Thyroid gland (tissue), 4 donors: ENCODE measurements around the gene RTP5. TPM values are rescaled to one million over a fixed set of nuclear protein-coding genes. Genes with fewer than 3 reads are reported as not detected.

Experiments used
- DNase-seq, 2 donors: peaks; one replicate each; pipeline ENCODE4 v3.0.0-alpha.2; 2019
- H3K27ac ChIP-seq, 3 donors: fragments of 200-600 bp; sonication (generic); 1 replicate in 2 of 3; 2 replicates in 1 of 3; pipeline ENCODE4 v1.5.1; 2016 to 2019; ENCODE audit warnings: mild to moderate bottlenecking in 1 of 3, moderate library complexity in 1 of 3
- H3K27me3 ChIP-seq: fragments of 200-600 bp; sonication (generic); one replicate; pipeline ENCODE4 v1.5.1; 2019
- H3K36me3 ChIP-seq, 2 donors: fragments of 200-600 bp; sonication (generic); one replicate each; pipeline ENCODE4 v1.5.1; 2016 to 2019
- H3K4me1 ChIP-seq, 2 donors: fragments of 200-600 bp; sonication (generic); one replicate each; pipeline ENCODE4 v1.5.1; 2017 to 2019
- H3K4me3 ChIP-seq, 3 donors: fragments of 200-600 bp; sonication (generic); replicated peaks in 1 of 3; 1 replicate in 2 of 3; 2 replicates in 1 of 3; pipeline ENCODE4 v1.5.1; 2016; ENCODE audit warnings: mild to moderate bottlenecking in 1 of 3
- H3K9me3 ChIP-seq: fragments of 200-600 bp; sonication (generic); one replicate; pipeline ENCODE4 v1.5.1; 2017
- POLR2A ChIP-seq, 2 donors: fragments of 450-650 bp; IDR thresholded peaks; one replicate each; pipeline ENCODE4 v1.6.1; 2017; ENCODE audit warnings: antibody characterized with exemption in 2 of 2, mild to moderate bottlenecking in 2 of 2, moderate library complexity in 1 of 2
- WGBS, 2 donors: methylation state at CpG; one replicate each; pipeline ENCODE4 v1.1.5; 2017; 5-methylcytosine and 5-hydroxymethylcytosine counted together
- intact Hi-C: fragments of 100-400 bp; cut with DNase I; formaldehyde crosslinking; loops from one replicate; pipeline ENCODE4 v1.15.1; 2023
- total RNA-seq, 4 donors: library from RNA; depleted of rRNA; stranded (reverse); fragments of >200 nt; gene quantifications; one replicate each; pipeline ENCODE4 v1.2.3, GENCODE V29; 2016
- TF ChIP-seq, protein P1 (sequence below), 6 experiments: fragments of 200-600 bp in 3 of 6; fragments of 450-650 bp in 3 of 6; sonication (generic) in 3 of 6; IDR thresholded peaks; one replicate each; pipeline ENCODE4 v1.5.1; 2016 to 2019; ENCODE audit warnings: antibody characterized with exemption in 6 of 6, mild to moderate bottlenecking in 2 of 6, inconsistent platforms in 1 of 6, moderate library complexity in 1 of 6

RTP5 gene
- total RNA-seq, 4 donors from 2014 or later, result 0.13 TPM; not detected in 3

DNA sequence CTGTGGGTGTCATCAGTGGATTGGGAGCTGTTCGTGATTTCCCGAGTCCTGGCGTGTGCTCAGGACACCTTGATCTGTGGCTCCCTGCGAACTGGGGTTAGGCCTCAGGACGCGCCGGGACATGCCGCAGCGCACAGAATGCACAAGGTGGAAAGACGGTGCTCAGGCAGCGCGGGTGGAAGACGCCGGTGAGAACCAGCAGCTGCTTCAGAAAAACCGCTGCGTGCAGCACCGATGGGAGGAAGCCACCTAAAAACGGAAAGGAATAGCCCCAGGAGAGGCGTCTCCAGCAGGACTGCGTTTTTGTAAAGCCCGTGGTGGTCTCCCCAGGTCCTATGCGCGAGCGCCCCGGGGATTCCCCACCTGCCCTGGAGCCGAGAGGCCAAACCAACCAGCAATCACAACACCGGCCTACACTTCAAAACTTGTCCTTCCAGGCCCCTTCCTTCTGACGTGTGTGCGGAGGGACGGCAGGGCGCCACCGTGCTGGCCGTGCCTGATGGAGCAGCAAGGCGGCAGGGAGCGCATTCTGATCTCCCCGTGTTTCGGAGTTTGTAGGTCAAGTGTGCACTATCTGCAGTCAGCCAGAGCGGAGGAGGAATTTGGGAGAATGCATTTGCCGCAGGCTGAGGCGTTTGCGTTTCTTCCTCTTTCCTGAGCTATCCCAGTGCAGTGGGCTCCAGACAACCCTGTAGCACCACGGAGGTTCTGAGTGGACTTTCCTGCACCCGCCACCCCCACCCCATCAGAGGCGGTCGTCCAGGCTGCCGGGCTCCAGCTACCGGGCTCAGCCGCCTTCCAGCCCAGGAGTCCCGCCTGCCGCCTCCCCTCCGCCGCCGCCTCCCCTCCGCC lies 32.2 kb downstream of the RTP5 start:
- intact Hi-C loops, result no loop called here
- Histone ChIP-seq H3K27ac (peak overlapping the region; percentile 80 to 94 (median 87)), H3K4me1 (peaks cover 28 to 52% of the 10 kb centered on the region in 2 donors), H3K4me3 (peak overlapping the region in 1 of 3 donors; percentile 5), H3K9me3 (no peaks in the 10 kb centered on the region), H3K27me3 (no peaks in the 10 kb centered on the region), H3K36me3 (no peaks in the 10 kb centered on the region)
- WGBS, 2 donors, result 43 to 63% methylated on average over 51 to 54 of the region's 54 CpGs
- peak in 1 of 2 donors; percentile 80 for TF ChIP-seq POLR2A (IDR thresholded peaks at IDR 0.05)
- TF ChIP-seq, protein P1, sequence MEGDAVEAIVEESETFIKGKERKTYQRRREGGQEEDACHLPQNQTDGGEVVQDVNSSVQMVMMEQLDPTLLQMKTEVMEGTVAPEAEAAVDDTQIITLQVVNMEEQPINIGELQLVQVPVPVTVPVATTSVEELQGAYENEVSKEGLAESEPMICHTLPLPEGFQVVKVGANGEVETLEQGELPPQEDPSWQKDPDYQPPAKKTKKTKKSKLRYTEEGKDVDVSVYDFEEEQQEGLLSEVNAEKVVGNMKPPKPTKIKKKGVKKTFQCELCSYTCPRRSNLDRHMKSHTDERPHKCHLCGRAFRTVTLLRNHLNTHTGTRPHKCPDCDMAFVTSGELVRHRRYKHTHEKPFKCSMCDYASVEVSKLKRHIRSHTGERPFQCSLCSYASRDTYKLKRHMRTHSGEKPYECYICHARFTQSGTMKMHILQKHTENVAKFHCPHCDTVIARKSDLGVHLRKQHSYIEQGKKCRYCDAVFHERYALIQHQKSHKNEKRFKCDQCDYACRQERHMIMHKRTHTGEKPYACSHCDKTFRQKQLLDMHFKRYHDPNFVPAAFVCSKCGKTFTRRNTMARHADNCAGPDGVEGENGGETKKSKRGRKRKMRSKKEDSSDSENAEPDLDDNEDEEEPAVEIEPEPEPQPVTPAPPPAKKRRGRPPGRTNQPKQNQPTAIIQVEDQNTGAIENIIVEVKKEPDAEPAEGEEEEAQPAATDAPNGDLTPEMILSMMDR (IDR thresholded peaks at IDR 0.05), result peak in 3 of 6 experiments; percentile 9 to 24 (median 17)
- DNase-seq, result peak; percentile 94 to 95

DNA sequence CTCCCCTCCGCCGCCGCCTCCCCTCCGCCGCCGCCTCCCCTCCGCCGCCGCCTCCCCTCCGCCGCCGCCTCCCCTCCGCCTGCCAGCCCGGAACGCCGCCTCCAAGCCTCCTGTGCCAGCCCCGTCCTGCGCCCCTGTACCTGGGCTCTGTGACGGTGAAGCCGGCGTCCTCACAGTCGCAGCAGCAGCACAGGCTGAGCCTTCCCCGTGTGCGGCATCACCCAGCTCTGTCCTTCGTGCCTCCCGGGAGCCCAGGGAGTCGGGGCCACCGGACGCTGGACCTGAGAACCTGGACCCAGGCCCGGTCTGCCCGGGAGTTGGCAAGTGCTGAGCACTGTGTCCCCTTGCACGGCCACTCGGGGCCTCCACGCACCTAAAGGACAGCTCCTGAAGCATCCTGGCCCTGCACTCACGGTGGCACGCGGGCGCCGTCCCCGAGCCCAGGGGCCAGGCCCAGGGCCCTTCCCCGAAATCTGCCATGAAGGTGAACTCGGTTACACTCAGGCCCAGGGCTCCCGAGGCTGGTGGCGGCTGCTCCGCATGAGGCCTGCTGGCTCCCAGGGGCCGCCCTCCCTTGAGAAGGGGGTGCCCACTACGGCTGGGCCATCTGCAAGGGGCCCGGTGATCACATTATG lies 32.9 kb downstream of the RTP5 start:
- no peak for TF ChIP-seq POLR2A (IDR thresholded peaks at IDR 0.05)
- TF ChIP-seq, protein P1 (IDR thresholded peaks at IDR 0.05), result peak in 1 of 6 experiments; percentile 5
- Histone ChIP-seq H3K4me3 (peak overlapping the region in 1 of 3 donors; percentile 5), H3K27me3 (no peaks in the 10 kb centered on the region), H3K4me1 (peaks cover 28 to 45% of the 10 kb centered on the region in 2 donors), H3K9me3 (no peaks in the 10 kb centered on the region), H3K27ac (peak overlapping the region; percentile 80 to 94 (median 87)), H3K36me3 (no peaks in the 10 kb centered on the region)
- DNase-seq, result peak; percentile 50 to 73
- intact Hi-C loops, result no loop called here
- 51 to 92% methylated on average over 15 to 26 of the region's 48 CpGs for whole genome bisulfite sequencing, 2 donors

DNA sequence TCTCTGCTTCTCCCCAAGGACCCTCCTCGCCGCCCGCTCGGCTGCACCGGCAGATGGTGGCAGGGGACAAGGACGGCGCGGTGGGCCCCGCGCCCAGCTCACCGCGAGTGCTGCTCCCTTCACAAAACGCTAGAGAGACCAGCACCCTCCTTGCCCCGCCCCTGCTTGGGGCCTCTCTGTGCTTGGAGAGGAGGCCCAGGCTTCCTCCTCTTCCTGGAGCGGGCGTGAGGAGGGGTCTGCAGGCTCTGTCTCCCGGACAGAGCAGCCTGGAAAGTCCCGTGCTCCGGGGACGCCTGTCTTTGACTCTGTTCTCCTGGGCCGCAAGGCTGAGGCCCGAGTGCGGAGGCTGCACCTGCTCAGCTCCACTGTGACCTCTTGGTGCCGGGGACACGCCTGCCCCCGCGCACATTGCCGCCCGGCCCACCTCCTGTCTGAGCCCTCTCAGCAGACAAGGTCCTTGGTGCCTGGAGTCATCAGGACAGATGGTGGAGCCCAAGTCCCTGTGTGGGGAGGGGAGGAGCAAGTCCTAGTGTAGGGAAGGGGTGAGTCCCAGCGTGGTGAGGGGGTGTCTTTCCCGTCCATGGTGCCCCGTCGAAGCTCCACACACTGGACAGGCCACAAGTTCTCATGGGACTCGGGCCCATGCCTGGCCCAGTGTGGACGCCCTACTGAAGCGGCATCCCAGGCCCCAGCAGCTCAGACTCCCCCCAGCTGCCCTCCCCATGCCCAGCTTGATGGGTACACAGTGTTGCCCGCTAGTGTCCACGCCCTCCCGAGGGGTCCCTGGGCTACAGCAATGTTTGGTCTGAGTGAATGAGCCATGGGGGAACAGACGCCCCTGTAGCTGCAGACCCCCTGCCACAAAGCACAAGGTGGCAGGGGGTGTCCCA lies 33.8 kb downstream of the RTP5 start:
- Histone ChIP-seq H3K27me3 (no peaks in the 10 kb centered on the region), H3K36me3 (no peaks in the 10 kb centered on the region), H3K4me1 (peaks cover 28 to 44% of the 10 kb centered on the region in 2 donors), H3K9me3 (no peaks in the 10 kb centered on the region), H3K4me3 (no peak overlapping the region), H3K27ac (peak overlapping the region in 2 of 3 donors; percentile 87 to 94)
- intact Hi-C loops, result no loop called here
- no peak for DNase-seq
- WGBS, 2 donors, result 89 to 94% methylated on average over 35 to 37 of the region's 40 CpGs
- TF ChIP-seq POLR2A (IDR thresholded peaks at IDR 0.05), result no peak
- TF ChIP-seq, protein P1 (IDR thresholded peaks at IDR 0.05), result no peak

DNA sequence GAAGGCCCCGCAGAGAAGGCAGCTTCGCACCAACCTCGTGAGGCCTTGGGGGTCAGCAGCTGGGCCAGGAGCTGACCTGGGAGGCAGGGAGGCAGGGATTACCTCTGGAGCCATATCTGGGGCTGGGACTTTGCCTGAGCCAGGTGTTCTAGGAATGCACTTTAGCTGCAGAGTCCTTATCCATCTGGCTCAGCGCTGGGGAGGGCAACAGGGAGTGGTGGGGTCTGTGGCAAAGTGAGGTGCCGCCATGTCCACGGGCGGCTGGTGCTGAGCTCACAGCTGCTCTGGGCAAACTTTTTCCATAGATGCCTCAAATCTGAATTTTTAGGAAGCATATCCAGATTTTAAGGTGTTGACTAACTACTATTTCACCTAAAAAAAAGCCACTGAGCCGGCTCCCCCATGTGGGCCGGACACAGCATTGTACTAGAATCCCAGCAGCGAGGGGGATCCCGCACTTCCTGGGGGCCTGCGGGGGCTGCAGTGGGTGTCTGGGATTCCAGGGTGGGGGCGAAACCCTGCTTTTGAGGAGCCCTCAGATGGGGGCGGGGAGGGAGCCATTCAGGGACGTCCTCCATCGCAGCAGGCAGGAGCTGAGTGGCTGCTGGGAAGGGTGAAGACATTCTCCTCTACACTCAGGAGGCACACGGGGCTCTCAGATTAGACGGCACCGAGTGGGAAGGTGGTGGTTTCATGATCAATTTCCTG lies 34.6 kb downstream of the RTP5 start:
- no peaks in the 10 kb centered on the region for H3K9me3 ChIP-seq
- no peaks in the 10 kb centered on the region for H3K27me3 ChIP-seq
- TF ChIP-seq, protein P1 (IDR thresholded peaks at IDR 0.05), result no peak
- no peak for TF ChIP-seq POLR2A (IDR thresholded peaks at IDR 0.05)
- no peak overlapping the region for H3K4me3 ChIP-seq
- H3K4me1 ChIP-seq, result peaks cover 25 to 36% of the 10 kb centered on the region in 2 donors
- no peak for DNase-seq
- H3K36me3 ChIP-seq, result no peaks in the 10 kb centered on the region
- intact Hi-C loops, result no loop called here
- no peak overlapping the region for H3K27ac ChIP-seq
- 89 to 91% methylated on average over 16 to 18 of the region's 19 CpGs for WGBS, 2 donors
